Suprapubic skin (tissue), 4 donors: ENCODE measurements around the gene MEF2A. TPM values are rescaled to one million over a fixed set of nuclear protein-coding genes. Genes with fewer than 3 reads are reported as not detected.

Experiments used
- DNase-seq, 2 donors: peaks; one replicate each; pipeline ENCODE4 v3.0.0-alpha.2; 2019; ENCODE audit warnings: low spot score in 2 of 2
- H3K27ac ChIP-seq: fragments of 200-600 bp; sonication (generic); one replicate; pipeline ENCODE4 v1.5.1; 2019
- H3K27me3 ChIP-seq: fragments of 200-600 bp; sonication (generic); one replicate; pipeline ENCODE4 v1.5.1; 2019
- H3K36me3 ChIP-seq: fragments of 200-600 bp; sonication (generic); one replicate; pipeline ENCODE4 v1.5.1; 2019
- H3K4me1 ChIP-seq: fragments of 200-600 bp; sonication (generic); one replicate; pipeline ENCODE4 v1.5.1; 2019
- H3K4me3 ChIP-seq: fragments of 200-600 bp; sonication (generic); one replicate; pipeline ENCODE4 v1.5.1; 2019; ENCODE audit warnings: mild to moderate bottlenecking
- H3K9me3 ChIP-seq: fragments of 200-600 bp; sonication (generic); one replicate; pipeline ENCODE4 v1.5.1; 2019
- EP300 ChIP-seq: sonication (generic); formaldehyde crosslinking; IDR thresholded peaks from one replicate; pipeline ENCODE4 v1.6.1; 2017; ENCODE audit warnings: antibody characterized with exemption
- POLR2A ChIP-seq, 2 donors: fragments of 450-650 bp; IDR thresholded peaks; one replicate each; pipeline ENCODE4 v1.6.1; 2017; ENCODE audit warnings: antibody characterized with exemption in 2 of 2, mild to moderate bottlenecking in 2 of 2, moderate library complexity in 2 of 2
- POLR2AphosphoS5 ChIP-seq, 3 donors: sonication (generic); formaldehyde crosslinking; IDR thresholded peaks; one replicate each; pipeline ENCODE4 v1.6.1; 2017; ENCODE audit warnings: antibody characterized with exemption in 3 of 3
- WGBS: methylation state at CpG from one replicate; pipeline ENCODE4 v1.1.5; 2018; 5-methylcytosine and 5-hydroxymethylcytosine counted together
- total RNA-seq, 4 donors: library from RNA; depleted of rRNA; stranded (reverse); fragments of >200 nt; gene quantifications; one replicate each; pipeline ENCODE4 v1.1.0, GENCODE V29; 2016
- TF ChIP-seq, protein P1 (sequence below), 2 donors: fragments of 200-600 bp in 1 of 2; fragments of 450-650 bp in 1 of 2; sonication (generic) in 1 of 2; IDR thresholded peaks; one replicate each; pipeline ENCODE4 v1.5.1; 2016 to 2019; ENCODE audit warnings: antibody characterized with exemption in 2 of 2, mild to moderate bottlenecking in 1 of 2, moderate library complexity in 1 of 2

MEF2A gene
- total RNA-seq, 4 donors from 2014 or later = 70.1 to 222 (median 78.8) TPM

DNA sequence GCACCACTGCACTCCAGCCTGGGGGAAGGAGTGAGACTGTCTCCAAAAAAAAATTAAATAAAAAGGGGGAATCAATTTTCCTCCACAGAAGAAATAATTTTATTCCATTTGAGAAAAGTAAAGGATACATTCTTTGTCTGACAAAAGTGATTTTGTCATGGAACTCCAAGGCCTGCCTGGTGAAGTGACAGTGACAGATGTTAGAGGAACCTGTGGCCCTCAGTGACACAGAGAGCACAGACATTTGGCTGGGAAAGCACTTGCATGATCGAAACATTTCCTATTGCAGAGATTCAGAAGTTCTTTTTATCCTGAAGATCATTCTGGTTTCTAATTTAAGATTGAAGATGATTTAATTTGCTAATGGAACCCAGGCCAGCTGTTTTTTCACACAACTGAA lies 161.5 kb downstream of the MEF2A start:
- H3K27me3 ChIP-seq = no peaks in the 10 kb centered on the region
- 73% methylated on average over 1 of the region's 1 CpG for WGBS
- no peak for DNase-seq
- no peak overlapping the region for H3K27ac ChIP-seq
- no peaks in the 10 kb centered on the region for H3K9me3 ChIP-seq
- peaks cover 30% of the 10 kb centered on the region for H3K36me3 ChIP-seq
- peaks cover 21% of the 10 kb centered on the region for H3K4me1 ChIP-seq
- TF ChIP-seq POLR2AphosphoS5 (IDR thresholded peaks at IDR 0.05) = no peak
- TF ChIP-seq EP300 = no peak
- TF ChIP-seq, protein P1, sequence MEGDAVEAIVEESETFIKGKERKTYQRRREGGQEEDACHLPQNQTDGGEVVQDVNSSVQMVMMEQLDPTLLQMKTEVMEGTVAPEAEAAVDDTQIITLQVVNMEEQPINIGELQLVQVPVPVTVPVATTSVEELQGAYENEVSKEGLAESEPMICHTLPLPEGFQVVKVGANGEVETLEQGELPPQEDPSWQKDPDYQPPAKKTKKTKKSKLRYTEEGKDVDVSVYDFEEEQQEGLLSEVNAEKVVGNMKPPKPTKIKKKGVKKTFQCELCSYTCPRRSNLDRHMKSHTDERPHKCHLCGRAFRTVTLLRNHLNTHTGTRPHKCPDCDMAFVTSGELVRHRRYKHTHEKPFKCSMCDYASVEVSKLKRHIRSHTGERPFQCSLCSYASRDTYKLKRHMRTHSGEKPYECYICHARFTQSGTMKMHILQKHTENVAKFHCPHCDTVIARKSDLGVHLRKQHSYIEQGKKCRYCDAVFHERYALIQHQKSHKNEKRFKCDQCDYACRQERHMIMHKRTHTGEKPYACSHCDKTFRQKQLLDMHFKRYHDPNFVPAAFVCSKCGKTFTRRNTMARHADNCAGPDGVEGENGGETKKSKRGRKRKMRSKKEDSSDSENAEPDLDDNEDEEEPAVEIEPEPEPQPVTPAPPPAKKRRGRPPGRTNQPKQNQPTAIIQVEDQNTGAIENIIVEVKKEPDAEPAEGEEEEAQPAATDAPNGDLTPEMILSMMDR (IDR thresholded peaks at IDR 0.05) = no peak
- TF ChIP-seq POLR2A (IDR thresholded peaks at IDR 0.05) = no peak
- no peak overlapping the region for H3K4me3 ChIP-seq

DNA sequence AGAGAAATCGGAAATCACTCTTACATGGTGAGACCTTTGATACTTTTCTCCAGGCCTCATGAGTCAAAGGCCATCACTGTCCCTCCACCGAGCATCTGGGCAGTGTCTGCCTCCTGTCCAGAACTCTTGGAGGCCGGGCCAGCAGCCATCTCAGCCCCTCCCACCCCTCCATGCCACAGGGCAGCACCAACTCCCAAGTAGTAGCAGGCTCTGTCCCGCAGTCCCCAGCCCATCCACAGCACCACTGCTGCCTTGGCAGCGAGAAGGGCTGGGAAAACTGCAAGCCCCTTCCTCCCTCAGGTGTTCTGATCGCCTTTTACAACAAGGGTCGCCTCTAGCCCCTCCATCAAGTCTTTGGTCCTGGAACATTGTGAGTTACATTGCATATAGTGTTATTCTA lies 161.9 kb downstream of the MEF2A start:
- TF ChIP-seq EP300 (no peak), POLR2AphosphoS5 (IDR thresholded peaks at IDR 0.05) (no peak)
- TF ChIP-seq, protein P1 (IDR thresholded peaks at IDR 0.05) = no peak
- no peaks in the 10 kb centered on the region for H3K27me3 ChIP-seq
- H3K27ac ChIP-seq = no peak overlapping the region
- peaks cover 25% of the 10 kb centered on the region for H3K4me1 ChIP-seq
- no peaks in the 10 kb centered on the region for H3K9me3 ChIP-seq
- WGBS = 76% methylated on average over 7 of the region's 7 CpGs
- DNase-seq = no peak
- no peak overlapping the region for H3K4me3 ChIP-seq
- peaks cover 30% of the 10 kb centered on the region for H3K36me3 ChIP-seq

DNA sequence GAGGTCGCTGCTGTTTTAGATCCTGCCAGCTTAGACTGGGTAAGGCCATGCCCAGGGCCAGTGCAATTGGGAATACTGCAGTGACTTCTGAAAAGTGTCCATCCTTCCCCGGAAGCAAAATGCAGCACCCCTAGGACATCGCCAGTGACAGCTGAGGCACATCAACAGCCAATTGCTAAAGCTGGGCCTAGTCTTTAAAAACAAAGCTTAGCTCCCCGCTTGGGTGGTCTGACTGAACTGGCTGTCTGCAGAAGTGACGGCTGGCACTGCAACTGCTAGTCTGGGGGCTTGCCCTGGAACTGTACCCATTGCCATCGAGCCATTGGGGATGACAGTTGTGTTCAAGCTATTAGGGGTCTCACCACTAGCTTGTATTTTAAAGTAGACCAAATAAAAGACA lies 163.1 kb downstream of the MEF2A start:
- Histone ChIP-seq H3K36me3 (peaks cover 30% of the 10 kb centered on the region), H3K27ac (no peak overlapping the region), H3K4me3 (no peak overlapping the region), H3K27me3 (no peaks in the 10 kb centered on the region), H3K9me3 (no peaks in the 10 kb centered on the region), H3K4me1 (peaks cover 30% of the 10 kb centered on the region)
- TF ChIP-seq, protein P1 (IDR thresholded peaks at IDR 0.05) = no peak
- TF ChIP-seq POLR2AphosphoS5 (IDR thresholded peaks at IDR 0.05) (no peak), EP300 (no peak), POLR2A (IDR thresholded peaks at IDR 0.05) (no peak)
- no peak for DNase-seq
- 88% methylated on average over 3 of the region's 6 CpGs for WGBS

DNA sequence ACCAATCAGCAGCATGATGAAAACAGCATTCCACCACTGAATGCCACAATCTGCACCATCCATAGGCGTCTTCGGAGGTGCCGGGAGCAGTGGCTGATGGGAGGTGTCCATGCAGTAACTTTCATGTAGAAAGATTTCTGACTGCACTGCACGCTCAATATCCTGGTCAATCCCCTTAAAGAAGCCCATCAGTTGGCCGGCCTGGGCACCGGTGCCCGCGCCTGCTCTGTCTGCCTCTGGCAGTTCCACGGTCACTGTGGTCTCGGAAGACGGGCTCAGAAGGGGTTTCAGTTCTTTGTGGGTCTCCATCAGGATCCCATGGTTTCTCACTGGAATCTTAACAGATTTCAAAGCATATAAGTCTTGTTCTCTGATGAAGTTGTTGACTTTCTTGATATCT lies 163.5 kb downstream of the MEF2A start:
- Histone ChIP-seq H3K4me3 (no peak overlapping the region), H3K27ac (no peak overlapping the region), H3K9me3 (no peaks in the 10 kb centered on the region), H3K27me3 (no peaks in the 10 kb centered on the region), H3K4me1 (peaks cover 31% of the 10 kb centered on the region), H3K36me3 (peaks cover 30% of the 10 kb centered on the region)
- no peak for DNase-seq
- WGBS = 95% methylated on average over 8 of the region's 11 CpGs
- TF ChIP-seq POLR2A (IDR thresholded peaks at IDR 0.05) (no peak), POLR2AphosphoS5 (IDR thresholded peaks at IDR 0.05) (no peak), EP300 (no peak)
- TF ChIP-seq, protein P1 (IDR thresholded peaks at IDR 0.05) = no peak

DNA sequence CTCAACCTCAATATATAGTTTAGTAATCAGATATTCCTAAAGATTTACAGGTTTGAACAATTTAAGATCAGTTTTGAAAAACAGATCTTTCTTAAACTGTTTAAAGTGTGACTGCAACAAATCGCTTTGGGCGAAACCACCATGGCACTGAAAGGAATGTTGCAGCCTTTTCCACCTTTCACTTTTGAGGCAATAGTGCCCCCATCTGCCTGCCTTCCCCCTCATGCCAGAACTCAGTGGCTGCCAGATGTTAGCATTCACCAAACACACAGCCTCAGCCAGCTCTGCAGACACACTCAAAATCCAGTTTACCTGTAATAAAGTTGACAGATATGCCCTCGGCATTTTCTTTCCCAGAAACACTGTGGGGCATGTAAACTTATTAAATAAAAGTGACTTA lies 164.1 kb downstream of the MEF2A start:
- WGBS = 41% methylated on average over 3 of the region's 3 CpGs
- peaks cover 30% of the 10 kb centered on the region for H3K36me3 ChIP-seq
- TF ChIP-seq POLR2A (IDR thresholded peaks at IDR 0.05) = no peak
- TF ChIP-seq, protein P1 (IDR thresholded peaks at IDR 0.05) = peak; percentile 0 to 10
- H3K27me3 ChIP-seq = no peaks in the 10 kb centered on the region
- no peak overlapping the region for H3K27ac ChIP-seq
- no peak overlapping the region for H3K4me3 ChIP-seq
- H3K9me3 ChIP-seq = no peaks in the 10 kb centered on the region
- peaks cover 31% of the 10 kb centered on the region for H3K4me1 ChIP-seq
- DNase-seq = no peak
